H9 (cell line): Measurements from ENCODE around the gene DHRS2. TPM values are rescaled to one million over a fixed set of nuclear protein-coding genes. Genes with fewer than 3 reads are reported as not detected.

ENCODE experiments used
- DNase-seq: peaks from one replicate; pipeline ENCODE4 v3.0.0-alpha.2; 2017
- H2AFZ ChIP-seq: one replicate; pipeline ENCODE4 v1.6.1; 2013; ENCODE audit warnings: mild to moderate bottlenecking, low read length, control low read depth, moderate library complexity
- H2AK5ac ChIP-seq: 2 replicates; pipeline ENCODE4 v1.6.1; 2013; ENCODE audit warnings: low read length, control low read depth, mixed read lengths; ENCODE audit not compliant: insufficient read length
- H2BK120ac ChIP-seq: one replicate; pipeline ENCODE4 v1.6.1; 2013; ENCODE audit warnings: low read depth, mild to moderate bottlenecking, low read length, control low read depth, inconsistent platforms; ENCODE audit not compliant: poor library complexity, severe bottlenecking
- H2BK12ac ChIP-seq: 2 replicates; pipeline ENCODE4 v1.6.1; 2013; ENCODE audit warnings: low read length, control low read depth, mixed read lengths, low read depth; ENCODE audit not compliant: insufficient read length
- H2BK15ac ChIP-seq: 2 replicates; pipeline ENCODE4 v1.6.1; 2013; ENCODE audit warnings: low read depth, low read length, control low read depth
- H2BK20ac ChIP-seq: one replicate; pipeline ENCODE4 v1.6.1; 2013; ENCODE audit warnings: low read depth, mild to moderate bottlenecking, low read length, control low read depth, inconsistent platforms; ENCODE audit not compliant: poor library complexity, severe bottlenecking
- H2BK5ac ChIP-seq: 2 replicates; pipeline ENCODE4 v1.6.1; 2013; ENCODE audit warnings: low read length, control low read depth, mixed read lengths; ENCODE audit not compliant: insufficient read length
- H3K14ac ChIP-seq: 2 replicates; pipeline ENCODE4 v1.6.1; 2013; ENCODE audit warnings: low read length, control low read depth; ENCODE audit not compliant: insufficient read depth
- H3K18ac ChIP-seq: 2 replicates; pipeline ENCODE4 v1.6.1; 2013; ENCODE audit warnings: low read depth, mild to moderate bottlenecking, mixed read lengths, low read length, control low read depth; ENCODE audit not compliant: insufficient read length
- H3K23ac ChIP-seq: 2 replicates; pipeline ENCODE4 v1.6.1; 2013; ENCODE audit warnings: low read length, control low read depth, mixed read lengths, low read depth; ENCODE audit not compliant: insufficient read length
- H3K23me2 ChIP-seq: 2 replicates; pipeline ENCODE4 v1.6.1; 2013; ENCODE audit warnings: low read depth, mild to moderate bottlenecking, mixed read lengths, low read length, control low read depth; ENCODE audit not compliant: insufficient read length, poor library complexity, severe bottlenecking
- H3K27ac ChIP-seq: 2 replicates; pipeline ENCODE4 v1.5.1; 2013; ENCODE audit warnings: low read length, control low read depth, mixed read lengths, low read depth; ENCODE audit not compliant: insufficient read length
- H3K27me3 ChIP-seq: 2 replicates; pipeline ENCODE4 v1.6.1; 2013; ENCODE audit warnings: low read length, control low read depth, inconsistent platforms; ENCODE audit not compliant: insufficient read depth
- H3K4ac ChIP-seq: 2 replicates; pipeline ENCODE4 v1.6.1; 2013; ENCODE audit warnings: low read depth, mild to moderate bottlenecking, control low read depth, inconsistent platforms, low read length, moderate library complexity
- H3K4me1 ChIP-seq: 2 replicates; pipeline ENCODE4 v1.6.1; 2013; ENCODE audit warnings: low read length, control low read depth, inconsistent platforms; ENCODE audit not compliant: insufficient read depth
- H3K4me2 ChIP-seq: 2 replicates; pipeline ENCODE4 v1.6.1; 2013; ENCODE audit warnings: low read length, control low read depth, mixed read lengths; ENCODE audit not compliant: insufficient read length, insufficient read depth
- H3K56ac ChIP-seq: 2 replicates; pipeline ENCODE4 v1.6.1; 2013; ENCODE audit warnings: low read depth, mild to moderate bottlenecking, mixed read lengths, low read length, control low read depth; ENCODE audit not compliant: insufficient read length
- H3K79me1 ChIP-seq: 2 replicates; pipeline ENCODE4 v1.6.1; 2013; ENCODE audit warnings: low read depth, mild to moderate bottlenecking, moderate library complexity, low read length, control low read depth, inconsistent platforms; ENCODE audit not compliant: insufficient read depth, poor library complexity, severe bottlenecking
- H3K79me2 ChIP-seq: 2 replicates; pipeline ENCODE4 v1.6.1; 2013; ENCODE audit warnings: low read length, control low read depth, inconsistent platforms; ENCODE audit not compliant: insufficient read depth
- H3K9ac ChIP-seq: 2 replicates; pipeline ENCODE4 v1.6.1; 2013; ENCODE audit warnings: low read length, control low read depth, mixed read lengths; ENCODE audit not compliant: insufficient read length; ENCODE audit errors: extremely low read depth
- H3K9me3 ChIP-seq: one replicate; pipeline ENCODE4 v1.6.1; 2013; ENCODE audit warnings: low read depth, low read length, inconsistent platforms; ENCODE audit not compliant: control insufficient read depth
- H3T11ph ChIP-seq: one replicate; pipeline ENCODE4 v1.6.1; 2013; ENCODE audit warnings: mild to moderate bottlenecking, low read length, control low read depth, inconsistent platforms
- H4K20me1 ChIP-seq: one replicate; pipeline ENCODE4 v1.6.1; 2013; ENCODE audit not compliant: control insufficient read depth, insufficient read length, insufficient read depth
- H4K5ac ChIP-seq: 2 replicates; pipeline ENCODE4 v1.6.1; 2013; ENCODE audit warnings: low read depth, mild to moderate bottlenecking, mixed read lengths, low read length, control low read depth; ENCODE audit not compliant: insufficient read length
- H4K8ac ChIP-seq: replicated peaks from 2 replicates; pipeline ENCODE4 v1.6.1; 2013; ENCODE audit warnings: low read length, control low read depth, mixed read lengths, low read depth; ENCODE audit not compliant: insufficient read length
- H4K91ac ChIP-seq: 2 replicates; pipeline ENCODE4 v1.6.1; 2013; ENCODE audit warnings: low read depth, mild to moderate bottlenecking, moderate library complexity, mixed read lengths, low read length, control low read depth; ENCODE audit not compliant: insufficient read length
- H3K27ac Mint-ChIP-seq, 3 experiments: 2 replicates in 2 of 3; 3 replicates in 1 of 3; pipeline ENCODE4 v1.8.0; 2020 to 2021; ENCODE audit warnings: mixed read lengths in 3 of 3, mild to moderate bottlenecking in 1 of 3, moderate library complexity in 1 of 3
- H3K27me3 Mint-ChIP-seq: 2 replicates; pipeline ENCODE4 v1.8.0; 2021; ENCODE audit warnings: low read depth, mild to moderate bottlenecking, moderate library complexity, mixed read lengths
- H3K36me3 Mint-ChIP-seq, 3 experiments: 2 replicates in 2 of 3; 3 replicates in 1 of 3; pipeline ENCODE4 v1.8.0; 2020 to 2021; ENCODE audit warnings: low read depth in 3 of 3, mixed read lengths in 3 of 3; ENCODE audit not compliant: insufficient read depth in 1 of 3
- H3K4me1 Mint-ChIP-seq, 2 experiments: 2 replicates each; pipeline ENCODE4 v1.8.0; 2020; ENCODE audit warnings: mixed read lengths in 2 of 2
- H3K4me3 Mint-ChIP-seq, 2 experiments: 2 replicates in 1 of 2; 3 replicates in 1 of 2; pipeline ENCODE4 v1.8.0; 2020 to 2021; ENCODE audit warnings: mild to moderate bottlenecking in 2 of 2, mixed read lengths in 2 of 2, moderate library complexity in 1 of 2
- H3K9me3 Mint-ChIP-seq, 2 experiments: 2 replicates in 1 of 2; 3 replicates in 1 of 2; pipeline ENCODE4 v1.8.0; 2020; ENCODE audit warnings: mild to moderate bottlenecking in 2 of 2, mixed read lengths in 2 of 2, moderate library complexity in 1 of 2
- CTCF ChIP-seq: fragments of 200-600 bp; sonication (generic); conservative IDR thresholded peaks from 3 replicates; pipeline ENCODE4 v1.8.0; 2021; ENCODE audit warnings: antibody characterized with exemption, mild to moderate bottlenecking
- WGBS: extraction: QIAGEN DNeasy Blood & Tissue Kit; methylation state at CpG from one replicate; pipeline ENCODE4 v1.1.7; 2013; ENCODE audit warnings: missing lambda C conversion rate, low lambda C conversion rate, mixed read lengths; ENCODE audit not compliant: insufficient read length; ENCODE audit errors: extremely low coverage; 5-methylcytosine and 5-hydroxymethylcytosine counted together
- total RNA-seq: library from RNA; stranded (reverse); gene quantifications from 2 replicates; pipeline ENCODE4 v1.2.1, GENCODE V29; 2021

The DHRS2 gene
- total RNA-seq, 1 experiment from 2014 or later = 0.66 TPM

GRCh38 chr14:23615856-23616255, 20.3 kb upstream of the DHRS2 start:
- Histone ChIP-seq H3K23me2 (no peaks in the 10 kb centered on the region), H2BK120ac (no peak overlapping the region), H3T11ph (no peak overlapping the region), H3K9me3 (no peaks in the 10 kb centered on the region), H3K18ac (no peak overlapping the region), H2BK15ac (no peak overlapping the region), H3K56ac (no peak overlapping the region), H3K79me1 (no peaks in the 10 kb centered on the region), H2BK5ac (no peak overlapping the region), H2AK5ac (no peak overlapping the region), H3K4me2 (no peak overlapping the region), H2BK20ac (no peak overlapping the region), H2AFZ (no peak overlapping the region), H3K27me3 (no peaks in the 10 kb centered on the region), H4K5ac (no peak overlapping the region), H3K14ac (no peak overlapping the region), H4K20me1 (no peaks in the 10 kb centered on the region), H4K91ac (no peak overlapping the region), H3K9ac (no peak overlapping the region), H2BK12ac (no peak overlapping the region), H3K4me1 (no peaks in the 10 kb centered on the region), H3K4ac (no peak overlapping the region), H3K23ac (no peak overlapping the region), H3K27ac (no peak overlapping the region), H4K8ac (no peak overlapping the region), H3K79me2 (no peaks in the 10 kb centered on the region)
- Mint-ChIP-seq H3K4me3 (no peak overlapping the region), H3K4me1 (no peaks in the 10 kb centered on the region), H3K27ac (no peak overlapping the region), H3K36me3 (no peaks in the 10 kb centered on the region; a peak in 1 of 7 replicates), H3K9me3 (peaks cover 0 to 36% of the 10 kb centered on the region in 2 experiments; a peak in 2 of 5 replicates), H3K27me3 (peaks cover 5% of the 10 kb centered on the region)
- no CpG with 5 or more reads among the region's 5 CpGs for WGBS
- no peak for DNase-seq
- TF ChIP-seq CTCF = no peak
